Calu3 (cell line): ENCODE measurements around the gene HOXC11. TPM values are rescaled to one million over a fixed set of nuclear protein-coding genes. Genes with fewer than 3 reads are reported as not detected.

Experiments
- BruUV-seq: library from RNA; stranded (reverse); fragments of 400-500 nt; replicated peaks from 2 replicates; lab custom pipeline; 2021; lab: Mats Ljungman, UMichigan
- CTCF ChIA-PET: fragments of 300-600 bp; sonication (Branson Sonifier 250); formaldehyde crosslinking; loops from one replicate; lab custom pipeline; 2022; ENCODE audit warnings: antibody characterized with exemption; lab: Charles Lee
- DNase-seq: peaks from one replicate; pipeline ENCODE4 v3.0.0; 2022
- H3K27ac Mint-ChIP-seq: one replicate; pipeline ENCODE4 v1.8.0; 2022; ENCODE audit warnings: mixed read lengths; ENCODE audit not compliant: unreplicated experiment
- H3K27me3 Mint-ChIP-seq: one replicate; pipeline ENCODE4 v1.8.0; 2022; ENCODE audit warnings: mixed read lengths; ENCODE audit not compliant: unreplicated experiment
- H3K36me3 Mint-ChIP-seq: one replicate; pipeline ENCODE4 v1.8.0; 2022; ENCODE audit warnings: mild to moderate bottlenecking, moderate library complexity, mixed read lengths; ENCODE audit not compliant: insufficient read depth, unreplicated experiment
- H3K4me1 Mint-ChIP-seq: one replicate; pipeline ENCODE4 v1.8.0; 2022; ENCODE audit warnings: mild to moderate bottlenecking, low read depth, mixed read lengths; ENCODE audit not compliant: unreplicated experiment
- H3K4me3 Mint-ChIP-seq: one replicate; pipeline ENCODE4 v1.8.0; 2022; ENCODE audit warnings: mild to moderate bottlenecking, low read depth, moderate library complexity, mixed read lengths; ENCODE audit not compliant: unreplicated experiment
- H3K9me3 Mint-ChIP-seq: one replicate; pipeline ENCODE4 v1.8.0; 2022; ENCODE audit warnings: low read depth, mixed read lengths; ENCODE audit not compliant: unreplicated experiment
- intact Hi-C: fragments of 100-400 bp; cut with micrococcal nuclease; formaldehyde crosslinking; loops from one replicate; pipeline ENCODE4 v1.10.0; 2022; ENCODE audit not compliant: unreplicated experiment
- total RNA-seq: library from RNA; stranded (reverse); gene quantifications from 2 replicates; pipeline ENCODE4 v1.2.3, GENCODE V29; 2022
- TF ChIP-seq, protein P1 (sequence below): fragments of 200-600 bp; IDR thresholded peaks from one replicate; pipeline ENCODE4 v1.8.0; 2022; ENCODE audit warnings: antibody characterized with exemption; ENCODE audit not compliant: unreplicated experiment

The HOXC11 gene
- total RNA-seq, 1 experiment from 2014 or later: not detected

GRCh38 chr12:54008260-54008552, 35.3 kb downstream of the HOXC11 start:
- TF ChIP-seq, protein P1, sequence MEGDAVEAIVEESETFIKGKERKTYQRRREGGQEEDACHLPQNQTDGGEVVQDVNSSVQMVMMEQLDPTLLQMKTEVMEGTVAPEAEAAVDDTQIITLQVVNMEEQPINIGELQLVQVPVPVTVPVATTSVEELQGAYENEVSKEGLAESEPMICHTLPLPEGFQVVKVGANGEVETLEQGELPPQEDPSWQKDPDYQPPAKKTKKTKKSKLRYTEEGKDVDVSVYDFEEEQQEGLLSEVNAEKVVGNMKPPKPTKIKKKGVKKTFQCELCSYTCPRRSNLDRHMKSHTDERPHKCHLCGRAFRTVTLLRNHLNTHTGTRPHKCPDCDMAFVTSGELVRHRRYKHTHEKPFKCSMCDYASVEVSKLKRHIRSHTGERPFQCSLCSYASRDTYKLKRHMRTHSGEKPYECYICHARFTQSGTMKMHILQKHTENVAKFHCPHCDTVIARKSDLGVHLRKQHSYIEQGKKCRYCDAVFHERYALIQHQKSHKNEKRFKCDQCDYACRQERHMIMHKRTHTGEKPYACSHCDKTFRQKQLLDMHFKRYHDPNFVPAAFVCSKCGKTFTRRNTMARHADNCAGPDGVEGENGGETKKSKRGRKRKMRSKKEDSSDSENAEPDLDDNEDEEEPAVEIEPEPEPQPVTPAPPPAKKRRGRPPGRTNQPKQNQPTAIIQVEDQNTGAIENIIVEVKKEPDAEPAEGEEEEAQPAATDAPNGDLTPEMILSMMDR: no peak
- intact Hi-C loops: no loop called here
- Mint-ChIP-seq H3K4me1 (peaks cover 20% of the 10 kb centered on the region), H3K4me3 (no peak overlapping the region), H3K27ac (no peak overlapping the region), H3K36me3 (peaks cover 4% of the 10 kb centered on the region), H3K27me3 (peaks cover 100% of the 10 kb centered on the region), H3K9me3 (no peaks in the 10 kb centered on the region)
- CTCF ChIA-PET: interaction anchor here (1.0 to 2.9 kb wide), 7 partner anchors 9 to 203 kb away, joined by 6 to 31 read pairs (median 18); no protein-coding TSS in a partner anchor
- DNase-seq: no peak
- BruUV-seq: no TSS peak

DNA sequence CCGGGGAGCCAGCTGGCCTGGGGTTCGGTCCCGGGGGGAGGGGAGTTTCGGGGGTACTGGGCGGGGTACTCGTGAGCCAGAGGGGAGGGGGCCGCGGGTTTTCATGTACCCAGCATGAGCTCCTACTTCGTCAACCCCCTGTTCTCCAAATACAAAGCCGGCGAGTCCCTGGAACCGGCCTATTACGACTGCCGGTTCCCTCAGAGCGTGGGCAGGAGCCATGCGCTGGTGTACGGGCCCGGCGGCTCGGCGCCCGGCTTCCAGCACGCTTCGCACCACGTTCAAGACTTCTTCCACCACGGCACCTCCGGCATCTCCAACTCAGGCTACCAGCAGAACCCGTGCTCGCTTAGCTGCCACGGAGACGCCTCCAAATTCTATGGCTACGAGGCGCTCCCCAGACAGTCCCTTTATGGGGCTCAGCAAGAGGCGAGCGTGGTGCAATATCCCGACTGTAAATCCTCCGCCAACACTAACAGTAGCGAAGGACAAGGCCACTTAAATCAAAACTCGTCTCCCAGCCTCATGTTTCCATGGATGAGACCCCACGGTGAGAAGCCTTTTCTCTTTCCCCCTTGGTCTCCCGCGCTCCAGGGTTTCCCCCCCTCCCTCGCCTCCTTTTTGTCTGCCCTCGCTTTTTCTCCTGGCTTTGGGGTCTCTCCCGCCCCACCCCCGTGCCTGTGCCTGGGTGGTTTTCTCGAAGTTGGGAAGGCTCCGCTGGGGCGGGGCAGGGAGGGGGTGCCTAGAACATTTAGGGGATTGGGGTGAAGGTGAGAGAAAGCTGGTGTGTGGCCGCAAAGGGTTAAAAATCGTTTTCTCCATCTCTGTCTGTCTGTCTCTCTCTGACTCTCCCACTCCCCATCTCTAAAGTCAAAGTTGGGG, 36.5 kb downstream of the HOXC11 start:
- Mint-ChIP-seq H3K27me3 (peaks cover 100% of the 10 kb centered on the region), H3K9me3 (no peaks in the 10 kb centered on the region), H3K4me3 (peak overlapping the region; percentile 58), H3K36me3 (peaks cover 4% of the 10 kb centered on the region), H3K27ac (no peak overlapping the region), H3K4me1 (peaks cover 20% of the 10 kb centered on the region)
- peak; percentile 25 for DNase-seq
- intact Hi-C loops: no loop called here
- no TSS peak for BruUV-seq
- TF ChIP-seq, protein P1: no peak
- CTCF ChIA-PET: interaction anchor here (0.6 to 2.9 kb wide), 33 partner anchors 8 to 628 kb away, joined by 3 to 31 read pairs (median 6); partner anchors contain the start of genes HOXC11, HOXC12, HOXC5 and HOXC6

GRCh38 chr12:54010053-54010971, 37.4 kb downstream of the HOXC11 start:
- CTCF ChIA-PET: interaction anchor here (1.1 to 2.9 kb wide), 2 partner anchors 22 to 191 kb away, joined by 4 to 31 read pairs; no protein-coding TSS in a partner anchor
- TF ChIP-seq, protein P1: no peak
- H3K27ac Mint-ChIP-seq: no peak overlapping the region

DNA sequence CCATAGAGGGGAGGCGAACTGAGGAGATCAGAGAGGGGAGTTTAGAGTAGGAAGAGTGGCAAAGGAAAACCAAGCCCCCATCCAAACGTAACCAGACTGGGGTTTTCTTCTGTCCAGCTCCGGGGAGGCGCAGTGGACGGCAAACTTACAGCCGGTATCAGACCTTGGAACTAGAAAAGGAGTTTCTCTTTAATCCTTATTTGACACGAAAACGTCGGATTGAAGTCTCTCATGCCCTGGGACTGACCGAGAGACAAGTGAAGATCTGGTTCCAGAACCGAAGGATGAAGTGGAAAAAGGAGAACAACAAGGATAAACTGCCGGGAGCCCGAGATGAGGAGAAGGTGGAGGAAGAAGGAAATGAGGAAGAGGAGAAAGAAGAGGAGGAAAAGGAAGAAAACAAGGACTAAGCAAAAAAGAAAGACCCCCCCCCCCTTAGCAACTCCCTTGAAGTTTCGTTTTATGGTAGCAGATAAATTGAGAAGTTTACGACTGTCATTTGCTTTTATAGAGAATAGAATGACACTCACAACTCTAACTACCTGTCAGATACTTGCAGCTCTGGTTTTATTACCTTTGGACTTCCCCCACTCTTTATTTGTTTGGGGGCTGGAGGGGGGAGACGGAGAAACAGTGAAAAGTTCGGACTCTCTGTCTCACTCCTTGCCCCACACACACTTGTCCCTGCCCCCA, 38.2 kb downstream of the HOXC11 start:
- BruUV-seq: no TSS peak
- DNase-seq: no peak
- no peak overlapping the region for H3K27ac Mint-ChIP-seq
- peaks cover 16% of the 10 kb centered on the region for H3K4me1 Mint-ChIP-seq
- H3K27me3 Mint-ChIP-seq: peaks cover 97% of the 10 kb centered on the region
- intact Hi-C loops: no loop called here
- TF ChIP-seq, protein P1: no peak
- no peak overlapping the region for H3K4me3 Mint-ChIP-seq
- H3K36me3 Mint-ChIP-seq: peaks cover 3% of the 10 kb centered on the region
- H3K9me3 Mint-ChIP-seq: no peaks in the 10 kb centered on the region
- CTCF ChIA-PET: interaction anchor here (0.6 to 1.1 kb wide), 2 partner anchors 21 to 283 kb away, joined by 3 to 4 read pairs; no protein-coding TSS in a partner anchor

More at GRCh38 chr12:54010053-54010971, 37.4 kb downstream of the HOXC11 start:
- no TSS peak for BruUV-seq
- DNase-seq: no peak
- intact Hi-C loops: no loop called here
- Mint-ChIP-seq H3K4me1 (peaks cover 20% of the 10 kb centered on the region), H3K36me3 (peaks cover 4% of the 10 kb centered on the region), H3K27me3 (peaks cover 100% of the 10 kb centered on the region), H3K4me3 (peak overlapping the region; percentile 58), H3K9me3 (no peaks in the 10 kb centered on the region)
